Measurements from ENCODE around the gene EXOG. TPM values are rescaled to one million over a fixed set of nuclear protein-coding genes. Genes with fewer than 3 reads are reported as not detected.

EXOG gene, protein sequence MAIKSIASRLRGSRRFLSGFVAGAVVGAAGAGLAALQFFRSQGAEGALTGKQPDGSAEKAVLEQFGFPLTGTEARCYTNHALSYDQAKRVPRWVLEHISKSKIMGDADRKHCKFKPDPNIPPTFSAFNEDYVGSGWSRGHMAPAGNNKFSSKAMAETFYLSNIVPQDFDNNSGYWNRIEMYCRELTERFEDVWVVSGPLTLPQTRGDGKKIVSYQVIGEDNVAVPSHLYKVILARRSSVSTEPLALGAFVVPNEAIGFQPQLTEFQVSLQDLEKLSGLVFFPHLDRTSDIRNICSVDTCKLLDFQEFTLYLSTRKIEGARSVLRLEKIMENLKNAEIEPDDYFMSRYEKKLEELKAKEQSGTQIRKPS
- 8.0 and 14.2 TPM in 2 replicates for total RNA-seq
- 16.4 and 17.0 TPM in 2 replicates for polyA plus RNA-seq
- polyA plus RNA-seq (2012) = 10.6 and 18.7 TPM in 2 replicates
- 2.8 and 4.6 TPM in 2 replicates for polyA minus RNA-seq (ENCODE audit: low replicate concordance)

- Histone ChIP-seq H3K9me3 (ENCODE audit: control insufficient read depth, insufficient read depth, low read depth, low read length) (no peaks in the 10 kb centered on the region), H3K36me3 (ENCODE audit: control insufficient read depth, insufficient read depth, low read length) (no peaks in the 10 kb centered on the region), H3K27ac (ENCODE audit: insufficient read depth, low read length) (peak within 1 kb of the TSS; percentile 81), H3K4me2 (ENCODE audit: extremely low read depth, insufficient read depth, low read length) (peak within 1 kb of the TSS; percentile 84), H3K9ac (ENCODE audit: insufficient read depth, low read length) (peak within 1 kb of the TSS; percentile 77), H3K79me2 (ENCODE audit: control insufficient read depth, insufficient read depth, low read length) (peaks cover 13% of the 10 kb centered on the region), H3K4me1 (ENCODE audit: control insufficient read depth, extremely low read depth, insufficient read depth, low read length) (no peaks in the 10 kb centered on the region), H3K27me3 (ENCODE audit: control insufficient read depth, insufficient read depth, low read length) (no peaks in the 10 kb centered on the region), H2AFZ (ENCODE audit: low read length) (peak within 1 kb of the TSS; percentile 98), H3K4me3 (replicated peaks in 1 of 4; ENCODE audit: control extremely low read depth in 1 of 4, insufficient read depth in 1 of 4, low read depth in 3 of 4, low read length in 4 of 4) (peak within 1 kb of the TSS; percentile 88 to 90 (median 90)), H4K20me1 (ENCODE audit: control insufficient read depth, extremely low read depth, insufficient read depth, low read length) (no peaks in the 10 kb centered on the region)
- peak; percentile 84 to 92 for DNase-seq (ENCODE audit: low read depth in 2 of 2)
- TF ChIP-seq, protein P1, sequence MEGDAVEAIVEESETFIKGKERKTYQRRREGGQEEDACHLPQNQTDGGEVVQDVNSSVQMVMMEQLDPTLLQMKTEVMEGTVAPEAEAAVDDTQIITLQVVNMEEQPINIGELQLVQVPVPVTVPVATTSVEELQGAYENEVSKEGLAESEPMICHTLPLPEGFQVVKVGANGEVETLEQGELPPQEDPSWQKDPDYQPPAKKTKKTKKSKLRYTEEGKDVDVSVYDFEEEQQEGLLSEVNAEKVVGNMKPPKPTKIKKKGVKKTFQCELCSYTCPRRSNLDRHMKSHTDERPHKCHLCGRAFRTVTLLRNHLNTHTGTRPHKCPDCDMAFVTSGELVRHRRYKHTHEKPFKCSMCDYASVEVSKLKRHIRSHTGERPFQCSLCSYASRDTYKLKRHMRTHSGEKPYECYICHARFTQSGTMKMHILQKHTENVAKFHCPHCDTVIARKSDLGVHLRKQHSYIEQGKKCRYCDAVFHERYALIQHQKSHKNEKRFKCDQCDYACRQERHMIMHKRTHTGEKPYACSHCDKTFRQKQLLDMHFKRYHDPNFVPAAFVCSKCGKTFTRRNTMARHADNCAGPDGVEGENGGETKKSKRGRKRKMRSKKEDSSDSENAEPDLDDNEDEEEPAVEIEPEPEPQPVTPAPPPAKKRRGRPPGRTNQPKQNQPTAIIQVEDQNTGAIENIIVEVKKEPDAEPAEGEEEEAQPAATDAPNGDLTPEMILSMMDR (conservative IDR thresholded peaks at IDR 0.05 in 1 of 2, IDR thresholded peaks at IDR 0.05 in 1 of 2; ENCODE audit: low read depth in 1 of 2, low read length in 2 of 2) = peak; percentile 72 to 77
- no peak for TF ChIP-seq EZH2 (IDR thresholded peaks at IDR 0.05; ENCODE audit: low read length, missing control alignments)
Observed at GRCh38 chr3:38496131-38496910, at the start of gene EXOG. Gene EXOG, plus strand, starts transcription at chr3:38496340. Its CDS starts 28 bp downstream, at chr3:38496368.

DNA sequence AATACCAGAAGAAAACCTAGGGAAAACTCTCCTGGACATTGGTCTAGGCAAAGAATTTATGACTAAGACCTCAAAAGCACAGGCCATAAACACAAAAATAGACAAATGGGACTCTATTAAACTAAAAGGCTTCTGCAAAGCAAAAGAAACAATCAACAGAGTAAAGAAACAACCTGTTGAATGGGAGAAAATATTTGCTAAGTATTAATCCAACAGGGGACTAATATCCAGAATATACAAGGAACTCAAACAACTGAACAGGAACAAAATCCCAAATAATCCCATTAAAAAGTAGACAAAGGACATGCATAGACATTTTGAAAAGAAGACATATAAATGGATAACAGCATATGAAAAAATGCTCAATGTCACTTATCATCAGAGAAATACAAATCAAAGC lies 49.3 kb upstream of the EXOG start:
- no peak for TF ChIP-seq EZH2 (IDR thresholded peaks at IDR 0.05; ENCODE audit: low read length, missing control alignments)
- TF ChIP-seq, protein P1 (conservative IDR thresholded peaks at IDR 0.05 in 1 of 2, IDR thresholded peaks at IDR 0.05 in 1 of 2; ENCODE audit: low read depth in 1 of 2, low read length in 2 of 2) = no peak
- Histone ChIP-seq H3K79me2 (ENCODE audit: control insufficient read depth, insufficient read depth, low read length) (no peaks in the 10 kb centered on the region), H3K36me3 (ENCODE audit: control insufficient read depth, insufficient read depth, low read length) (no peaks in the 10 kb centered on the region), H3K4me1 (ENCODE audit: control insufficient read depth, extremely low read depth, insufficient read depth, low read length) (no peaks in the 10 kb centered on the region), H2AFZ (ENCODE audit: low read length) (no peak overlapping the region), H3K9ac (ENCODE audit: insufficient read depth, low read length) (no peak overlapping the region), H3K4me2 (ENCODE audit: extremely low read depth, insufficient read depth, low read length) (no peak overlapping the region), H3K27me3 (ENCODE audit: control insufficient read depth, insufficient read depth, low read length) (no peaks in the 10 kb centered on the region), H3K9me3 (ENCODE audit: control insufficient read depth, insufficient read depth, low read depth, low read length) (no peaks in the 10 kb centered on the region), H3K4me3 (replicated peaks in 1 of 4; ENCODE audit: control extremely low read depth in 1 of 4, insufficient read depth in 1 of 4, low read depth in 3 of 4, low read length in 4 of 4) (no peak overlapping the region), H3K27ac (ENCODE audit: insufficient read depth, low read length) (no peak overlapping the region), H4K20me1 (ENCODE audit: control insufficient read depth, extremely low read depth, insufficient read depth, low read length) (no peaks in the 10 kb centered on the region)
- no peak for DNase-seq (ENCODE audit: low read depth in 2 of 2)

GRCh38 chr3:38450853-38451252 lies 45.3 kb upstream of the EXOG start:
- Histone ChIP-seq H3K9me3 (ENCODE audit: control insufficient read depth, insufficient read depth, low read depth, low read length) (no peaks in the 10 kb centered on the region), H4K20me1 (ENCODE audit: control insufficient read depth, extremely low read depth, insufficient read depth, low read length) (no peaks in the 10 kb centered on the region), H3K79me2 (ENCODE audit: control insufficient read depth, insufficient read depth, low read length) (no peaks in the 10 kb centered on the region), H3K4me1 (ENCODE audit: control insufficient read depth, extremely low read depth, insufficient read depth, low read length) (no peaks in the 10 kb centered on the region), H2AFZ (ENCODE audit: low read length) (no peak overlapping the region), H3K36me3 (ENCODE audit: control insufficient read depth, insufficient read depth, low read length) (no peaks in the 10 kb centered on the region), H3K4me3 (replicated peaks in 1 of 4; ENCODE audit: control extremely low read depth in 1 of 4, insufficient read depth in 1 of 4, low read depth in 3 of 4, low read length in 4 of 4) (no peak overlapping the region), H3K27ac (ENCODE audit: insufficient read depth, low read length) (no peak overlapping the region), H3K27me3 (ENCODE audit: control insufficient read depth, insufficient read depth, low read length) (no peaks in the 10 kb centered on the region), H3K4me2 (ENCODE audit: extremely low read depth, insufficient read depth, low read length) (no peak overlapping the region), H3K9ac (ENCODE audit: insufficient read depth, low read length) (no peak overlapping the region)
- no peak for DNase-seq (ENCODE audit: low read depth in 2 of 2)
- no peak for TF ChIP-seq EZH2 (IDR thresholded peaks at IDR 0.05; ENCODE audit: low read length, missing control alignments)

Data from fibroblast of lung (primary cell).